Measurements from ENCODE around the gene BMPER. TPM values are rescaled to one million over a fixed set of nuclear protein-coding genes. Genes with fewer than 3 reads are reported as not detected.

Gene BMPER
- total RNA-seq, result not detected in 2 replicates

GRCh38 chr7:33905389-33906032 lies at the start of gene BMPER:
Gene BMPER (plus strand): TSS chr7:33905539. CDS start chr7:33905614, 75 bp downstream.
- Mint-ChIP-seq H3K4me1 (peaks cover 15% of the 10 kb centered on the region), H3K9me3 (no peaks in the 10 kb centered on the region), H3K36me3 (ENCODE audit: low read depth) (no peaks in the 10 kb centered on the region), H3K27ac (no peak within 1 kb of the TSS), H3K4me3 (peak within 1 kb of the TSS; percentile 75), H3K27me3 (peaks cover 50% of the 10 kb centered on the region)
- ATAC-seq (ENCODE audit: low read depth), result no peak
- intact Hi-C loops (cut with micrococcal nuclease), result no loop called here
- POLR2A ChIA-PET, result interaction anchor here (0.6 kb wide), 1 partner anchor 674 kb away, joined by 10 read pairs; no protein-coding TSS in a partner anchor
- CTCF ChIA-PET, result interaction anchor here (1.7 kb wide), 1 partner anchor 10 kb away, joined by 7 read pairs; no protein-coding TSS in a partner anchor
- TF ChIP-seq CTCF (IDR thresholded peaks at IDR 0.05), result no peak
- DNase-seq, result no peak

- TF ChIP-seq CTCF (IDR thresholded peaks at IDR 0.05), result no peak
- intact Hi-C loops (cut with micrococcal nuclease), result no loop called here
- ATAC-seq (ENCODE audit: low read depth) (no peak), DNase-seq (no peak)
- H3K27me3 Mint-ChIP-seq, result peaks cover 13% of the 10 kb centered on the region
- no peaks in the 10 kb centered on the region for H3K36me3 Mint-ChIP-seq (ENCODE audit: low read depth)
- POLR2A ChIA-PET, result no interaction called here
- no peak overlapping the region for H3K4me3 Mint-ChIP-seq
- no peaks in the 10 kb centered on the region for H3K4me1 Mint-ChIP-seq
- no peak overlapping the region for H3K27ac Mint-ChIP-seq
- peaks cover 3% of the 10 kb centered on the region for H3K9me3 Mint-ChIP-seq
- CTCF ChIA-PET, result no interaction called here
Measured at GRCh38 chr7:33861947-33862346, 43.4 kb upstream of the BMPER start.

GRCh38 chr7:33862946-33863814 lies 42.2 kb upstream of the BMPER start:
- Mint-ChIP-seq H3K9me3 (peaks cover 3% of the 10 kb centered on the region), H3K4me3 (no peak overlapping the region), H3K4me1 (no peaks in the 10 kb centered on the region), H3K27me3 (peaks cover 13% of the 10 kb centered on the region), H3K36me3 (ENCODE audit: low read depth) (no peaks in the 10 kb centered on the region), H3K27ac (no peak overlapping the region)
- ChIA-PET POLR2A (no interaction called here), CTCF (no interaction called here)
- DNase-seq (no peak), ATAC-seq (ENCODE audit: low read depth) (no peak)
- intact Hi-C loops (cut with micrococcal nuclease), result no loop called here
- TF ChIP-seq CTCF (IDR thresholded peaks at IDR 0.05), result no peak

GRCh38 chr7:33868166-33868565 lies 37.2 kb upstream of the BMPER start:
- DNase-seq (no peak), ATAC-seq (ENCODE audit: low read depth) (no peak)
- TF ChIP-seq CTCF (IDR thresholded peaks at IDR 0.05), result no peak
- Mint-ChIP-seq H3K36me3 (ENCODE audit: low read depth) (no peaks in the 10 kb centered on the region), H3K4me1 (no peaks in the 10 kb centered on the region), H3K27ac (no peak overlapping the region), H3K27me3 (peaks cover 1% of the 10 kb centered on the region), H3K9me3 (no peaks in the 10 kb centered on the region), H3K4me3 (no peak overlapping the region)
- intact Hi-C loops (cut with micrococcal nuclease), result no loop called here
- CTCF ChIA-PET, result no interaction called here
- POLR2A ChIA-PET, result no interaction called here

GRCh38 chr7:33869176-33869575 lies 36.2 kb upstream of the BMPER start:
- no peak for DNase-seq
- TF ChIP-seq CTCF (IDR thresholded peaks at IDR 0.05), result no peak
- intact Hi-C loops (cut with micrococcal nuclease), result no loop called here
- Mint-ChIP-seq H3K36me3 (ENCODE audit: low read depth) (no peaks in the 10 kb centered on the region), H3K4me3 (no peak overlapping the region), H3K4me1 (no peaks in the 10 kb centered on the region), H3K27ac (no peak overlapping the region), H3K9me3 (no peaks in the 10 kb centered on the region), H3K27me3 (no peaks in the 10 kb centered on the region)
- POLR2A ChIA-PET, result no interaction called here
- CTCF ChIA-PET, result no interaction called here
- ATAC-seq (ENCODE audit: low read depth), result no peak

All from activated B cell treated with CpG ODN at 0.5 μM for 24 hours (primary cell).